ENCODE measurements around the gene CTAGE6.
"Not testable (repeated sequence)": the region's sequence is repeated elsewhere in the genome, so short reads cannot be mapped to it uniquely, and the experiment has no call there.

DNA sequence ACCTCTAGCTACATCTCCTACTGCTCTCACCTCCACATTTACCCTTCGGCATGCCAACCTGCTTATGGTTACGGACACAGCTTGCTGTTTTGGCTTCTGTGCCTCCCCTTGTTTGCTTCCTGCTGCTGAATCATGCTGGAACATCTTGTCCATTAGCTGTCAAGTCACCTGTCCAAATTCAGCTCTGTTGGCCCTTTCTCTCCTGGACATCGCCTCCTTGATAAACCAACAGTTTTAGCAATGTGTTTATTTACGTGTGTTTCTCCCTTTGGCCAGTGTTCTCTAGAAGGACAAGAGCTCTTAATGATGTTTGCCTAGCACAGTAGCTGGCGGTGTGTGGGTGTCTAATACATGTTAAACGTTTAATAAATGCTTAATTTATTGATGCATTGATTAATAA, 31.4 kb downstream of the CTAGE6 start:
- TF ChIP-seq SUZ12 (IDR thresholded peaks at IDR 0.05; ENCODE audit: extremely low read depth, insufficient read depth, insufficient read length); YY1 (IDR thresholded peaks at IDR 0.05; ENCODE audit: insufficient read depth, insufficient read length); ZNF274 (IDR thresholded peaks at IDR 0.05; ENCODE audit: low read depth, low read length): not testable (repeated sequence)

Data from NT2/D1 (cell line).